Thoracic aorta endothelial cell (primary cell): Measurements from ENCODE around the gene MYO1A. TPM values are rescaled to one million over a fixed set of nuclear protein-coding genes. Genes with fewer than 3 reads are reported as not detected.

ENCODE experiments used
- total RNA-seq: library from RNA; depleted of rRNA; stranded (reverse); fragments of >200 nt; gene quantifications from 2 replicates; pipeline ENCODE4 v1.2.3, GENCODE V29; 2012

The MYO1A gene
- 0.07 TPM in 1 of 2 replicates, not detected in the other for total RNA-seq

GRCh38 chr12:57049890-57050289, at the start of gene MYO1A:
MYO1A (minus strand) TSS chr12:57050129; CDS start chr12:57048323, 1,806 bp downstream.

DNA sequence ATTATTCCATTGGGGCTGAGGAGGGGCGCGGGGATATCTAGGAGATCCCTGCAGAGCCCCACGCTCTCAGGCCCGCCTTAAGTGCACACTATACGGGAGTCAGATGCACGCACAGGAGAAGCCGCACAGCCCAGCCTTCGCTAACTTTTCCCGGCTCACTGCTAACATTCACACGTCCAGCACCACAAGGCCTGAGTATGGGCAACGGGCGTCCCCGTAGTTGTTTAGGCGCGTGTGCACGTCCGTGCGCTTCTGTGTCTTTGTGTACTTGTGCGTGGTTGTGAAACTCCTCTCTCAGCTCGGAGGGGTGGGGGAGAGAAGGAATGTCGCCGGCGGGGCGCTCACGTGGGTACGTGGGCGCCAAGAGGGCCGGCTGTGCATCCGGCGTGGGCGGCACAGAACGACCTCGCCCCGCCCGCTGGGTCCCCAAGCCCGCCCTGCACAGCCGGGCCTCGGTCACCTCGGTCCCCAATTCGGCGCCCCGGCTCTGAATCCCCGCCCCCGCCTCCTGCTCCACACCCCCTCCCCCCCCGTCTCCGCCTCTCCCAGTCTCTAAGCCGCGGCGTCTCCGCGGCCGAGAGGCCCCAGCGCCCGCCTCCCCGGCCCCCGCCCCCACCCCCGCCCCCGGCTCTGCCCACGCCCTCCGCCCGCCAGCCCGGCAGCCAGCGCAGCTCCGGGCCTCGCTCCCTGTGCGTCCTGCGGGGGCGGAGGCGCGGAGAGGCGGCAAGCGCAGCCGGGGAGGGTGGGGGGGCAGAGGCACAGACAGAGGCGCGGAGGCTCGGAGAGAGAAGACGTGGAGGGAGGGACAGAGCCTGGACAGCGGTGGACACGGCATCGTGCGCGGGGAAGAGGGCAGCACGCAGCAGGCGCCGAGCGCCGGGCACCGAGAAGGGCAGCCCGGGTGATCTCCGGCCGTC, 38.7 kb upstream of the MYO1A start, which contains the start of gene NAB2:
Gene NAB2 (plus strand): TSS at position 761 of the 917 bp plus-strand sequence. CDS start 158 bp downstream, outside the sequence.

DNA sequence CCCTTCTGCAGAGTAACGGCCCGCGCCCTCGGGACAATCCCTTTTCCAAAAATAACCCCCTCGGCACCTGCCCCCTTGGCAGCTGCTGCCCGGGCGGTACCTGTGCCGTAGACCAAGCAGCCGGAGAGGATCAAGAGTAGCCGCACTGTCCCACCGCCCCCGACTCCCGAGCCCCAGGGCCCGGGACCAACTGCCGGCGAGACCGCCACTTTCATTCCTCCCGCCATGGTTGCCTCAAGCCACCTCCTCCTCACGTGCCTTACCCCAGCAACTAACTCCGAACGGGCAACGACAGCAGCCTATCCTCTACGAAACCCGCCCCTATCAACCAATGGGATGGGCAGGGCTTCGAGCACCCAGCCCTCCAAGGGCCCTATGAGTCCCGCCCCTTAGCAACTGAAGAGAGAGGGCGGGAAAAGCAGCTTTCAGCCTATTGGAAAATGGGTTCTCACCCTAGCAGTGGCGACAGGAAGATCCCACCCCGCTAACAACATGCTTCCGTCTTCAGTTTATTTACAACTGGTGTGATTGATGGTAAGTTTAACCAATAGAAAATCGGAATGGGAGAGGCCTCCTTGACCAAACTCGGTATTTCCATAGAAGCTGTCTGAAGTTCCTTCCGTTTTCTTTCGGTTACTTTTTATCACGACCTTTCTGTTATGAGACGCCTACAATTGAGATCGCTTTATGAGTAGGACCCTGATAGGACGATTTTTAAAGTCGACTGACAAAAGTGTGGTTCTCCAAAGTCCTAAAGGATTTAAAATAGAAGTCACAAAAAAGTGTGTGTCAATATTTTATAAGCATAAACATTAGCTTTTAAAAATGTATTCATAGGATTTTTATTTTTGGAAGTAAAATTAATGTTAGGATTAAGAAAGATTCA, 28.8 kb upstream of the MYO1A start, which contains the start of gene NEMP1:
Gene NEMP1 (minus strand): TSS at position 273 of the 886 bp plus-strand sequence. CDS start 46 bp downstream, at position 227.

GRCh38 chr12:57016348-57016747, 33.6 kb downstream of the MYO1A start, which contains the start of gene TAC3:
TAC3 (minus strand) TSS chr12:57016529; CDS start chr12:57015797, 732 bp downstream.

DNA sequence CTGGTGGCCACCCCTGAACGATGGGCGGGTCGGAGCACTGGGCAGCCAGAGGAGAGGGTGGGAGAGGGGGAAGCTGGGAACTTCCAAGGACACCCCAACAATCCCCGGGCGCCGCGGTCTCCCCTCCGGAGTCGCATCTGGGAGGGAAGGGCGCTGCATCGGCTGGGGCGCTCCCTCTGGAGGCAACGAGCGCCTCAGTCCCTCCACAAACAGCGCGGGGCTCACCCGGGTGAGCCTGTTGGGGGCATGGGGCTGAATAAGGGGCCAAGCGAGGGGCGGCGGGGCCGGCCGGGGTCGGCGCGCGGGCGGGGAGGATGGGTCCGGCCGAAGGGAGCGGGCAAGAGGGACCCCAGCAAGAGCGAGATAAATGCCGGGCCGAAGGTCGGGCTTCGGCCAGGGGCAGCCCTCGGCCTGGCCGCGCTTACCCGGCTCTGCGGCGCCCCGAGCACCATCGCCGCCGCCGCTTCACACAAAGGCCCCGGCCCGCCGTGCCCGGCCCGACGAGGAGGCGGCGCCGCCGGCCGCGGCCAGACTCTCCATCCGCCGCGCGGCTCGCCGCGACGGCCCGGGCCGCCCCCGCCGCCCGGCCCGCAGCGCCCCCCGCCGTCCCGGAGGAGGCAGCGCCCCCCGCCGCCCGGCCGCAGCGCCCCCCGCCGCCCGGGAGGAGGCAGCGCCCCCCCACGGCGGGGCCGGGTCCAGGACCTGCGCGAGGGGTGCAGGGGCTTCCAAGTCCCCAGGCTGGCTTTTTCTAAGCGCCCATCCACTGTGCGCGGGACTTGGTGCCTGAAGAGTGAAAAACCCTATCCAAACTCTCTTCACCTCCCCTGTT, 43.7 kb downstream of the MYO1A start, which contains the start of gene ZBTB39:
Gene ZBTB39 (minus strand): TSS at position 567 of the 829 bp plus-strand sequence. CDS start 1,629 bp downstream, outside the sequence.

Other genes starting within 250 kb of the MYO1A start
- gene SDR9C7, start 115.7 kb downstream of the MYO1A start, total RNA-seq, result not detected in 2 replicates
- under 0.01 and 0.14 TPM in 2 replicates for gene RDH16, start 92.5 kb downstream of the MYO1A start, total RNA-seq
- 9.8 and 10.3 TPM in 2 replicates for gene ZBTB39, start 43.6 kb downstream of the MYO1A start, total RNA-seq
- 0.14 TPM in 1 of 2 replicates, not detected in the other for gene TAC3, start 33.6 kb downstream of the MYO1A start, total RNA-seq
- gene NEMP1, start 28.7 kb upstream of the MYO1A start, total RNA-seq, result 18.0 and 25.7 TPM in 2 replicates
- 8.3 and 9.8 TPM in 2 replicates for gene NAB2, start 39.0 kb upstream of the MYO1A start, total RNA-seq
- 70.3 and 79.0 TPM in 2 replicates for gene STAT6, start 61.2 kb upstream of the MYO1A start, total RNA-seq
- gene LRP1, start 78.4 kb upstream of the MYO1A start, total RNA-seq, result 2.9 and 4.8 TPM in 2 replicates
- not detected in 2 replicates for gene LRP1-AS, start 97.5 kb upstream of the MYO1A start, total RNA-seq
- gene NXPH4, start 166.7 kb upstream of the MYO1A start, total RNA-seq, result 0.13 and 0.14 TPM in 2 replicates
- 168 and 252 TPM in 2 replicates for gene SHMT2, start 179.6 kb upstream of the MYO1A start, total RNA-seq
- not detected in 2 replicates for gene STAC3, start 201.1 kb upstream of the MYO1A start, total RNA-seq